ENCODE results near the gene CA12.

CA12 gene

GRCh38 chr15:63306492-63307073 lies 75.1 kb downstream of the CA12 start:
- no peak for DNase-seq (ENCODE audit: low read depth in 2 of 2)

GRCh38 chr15:63305260-63305659 lies 76.4 kb downstream of the CA12 start:
- DNase-seq (ENCODE audit: low read depth in 2 of 2), result no peak

- DNase-seq (ENCODE audit: low read depth in 2 of 2), result no peak
Observed at GRCh38 chr15:63301088-63301487, 80.6 kb downstream of the CA12 start.

GRCh38 chr15:63299943-63300575 lies 81.6 kb downstream of the CA12 start:
- DNase-seq (ENCODE audit: low read depth in 2 of 2), result no peak

GRCh38 chr15:63296195-63296594 lies 85.5 kb downstream of the CA12 start:
- DNase-seq (ENCODE audit: low read depth in 2 of 2), result no peak

- DNase-seq (ENCODE audit: low read depth in 2 of 2), result no peak
Observed at GRCh38 chr15:63295341-63295740, 86.3 kb downstream of the CA12 start.

- no peak for DNase-seq (ENCODE audit: low read depth in 2 of 2)
Observed at GRCh38 chr15:63294359-63294758, 87.3 kb downstream of the CA12 start.

GRCh38 chr15:63292771-63293170 lies 88.9 kb downstream of the CA12 start:
- DNase-seq (ENCODE audit: low read depth in 2 of 2), result no peak

- DNase-seq (ENCODE audit: low read depth in 2 of 2), result no peak
Observed at GRCh38 chr15:63292241-63292640, 89.4 kb downstream of the CA12 start.

- DNase-seq (ENCODE audit: low read depth in 2 of 2), result no peak
Observed at GRCh38 chr15:63291507-63291906, 90.1 kb downstream of the CA12 start.

- no peak for DNase-seq (ENCODE audit: low read depth in 2 of 2)
Observed at GRCh38 chr15:63288778-63289378, 92.8 kb downstream of the CA12 start.

- DNase-seq (ENCODE audit: low read depth in 2 of 2), result no peak
Observed at GRCh38 chr15:63288342-63288741, 93.3 kb downstream of the CA12 start.

GRCh38 chr15:63287109-63287508 lies 94.5 kb downstream of the CA12 start:
- DNase-seq (ENCODE audit: low read depth in 2 of 2), result no peak

GRCh38 chr15:63284335-63284734 lies 97.3 kb downstream of the CA12 start:
- no peak for DNase-seq (ENCODE audit: low read depth in 2 of 2)

- no peak for DNase-seq (ENCODE audit: low read depth in 2 of 2)
Observed at GRCh38 chr15:63283126-63283525, 98.5 kb downstream of the CA12 start.

- DNase-seq (ENCODE audit: low read depth in 2 of 2), result no peak
Observed at GRCh38 chr15:63277893-63278456, 103.7 kb downstream of the CA12 start.

GRCh38 chr15:63277038-63277892 lies 104.4 kb downstream of the CA12 start, which contains the start of gene APH1B:
Gene APH1B, plus strand, starts transcription at chr15:63277605. Its CDS starts 19 bp downstream, at chr15:63277624.
- peak; percentile 49 to 56 for DNase-seq (ENCODE audit: low read depth in 2 of 2)

GRCh38 chr15:63276342-63277037 lies 105.2 kb downstream of the CA12 start:
- no peak for DNase-seq (ENCODE audit: low read depth in 2 of 2)

GRCh38 chr15:63274427-63274826 lies 107.2 kb downstream of the CA12 start:
- no peak for DNase-seq (ENCODE audit: low read depth in 2 of 2)

All from stimulated activated CD4-positive, alpha-beta T cell treated with anti-CD3 and anti-CD28 coated beads, Interleukin-4, amount 100 ng/mL, for 48 hours (primary cell).